G401.6 (cell line): ENCODE data around the gene COL6A2.

Experiments
- FAIRE-seq: peaks from 2 replicates; lab custom pipeline; 2012; peaks lifted over from hg19 to GRCh38; lab: Jason Lieb, UNC

COL6A2 gene

DNA sequence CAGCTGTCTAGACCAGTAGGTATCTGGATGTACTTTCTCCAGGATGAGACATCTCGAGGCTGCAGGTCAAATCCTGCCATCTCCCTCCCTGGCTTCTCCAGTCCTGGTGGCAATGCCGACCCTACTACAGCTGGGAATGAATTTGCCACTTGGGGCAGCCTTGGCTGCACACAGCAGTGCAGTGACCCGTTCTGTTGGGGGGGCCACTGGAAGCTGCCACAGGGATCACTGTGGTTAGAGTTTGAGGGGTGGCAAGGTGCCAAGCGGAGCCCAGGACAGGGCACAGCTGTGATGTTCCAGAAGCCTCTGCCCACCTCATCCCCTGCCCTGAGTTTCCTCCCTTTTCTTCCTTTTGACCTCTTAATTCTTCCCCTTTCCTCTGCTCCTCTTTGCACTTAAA is 17.1 kb downstream of the COL6A2 start:
- no peak for FAIRE-seq

DNA sequence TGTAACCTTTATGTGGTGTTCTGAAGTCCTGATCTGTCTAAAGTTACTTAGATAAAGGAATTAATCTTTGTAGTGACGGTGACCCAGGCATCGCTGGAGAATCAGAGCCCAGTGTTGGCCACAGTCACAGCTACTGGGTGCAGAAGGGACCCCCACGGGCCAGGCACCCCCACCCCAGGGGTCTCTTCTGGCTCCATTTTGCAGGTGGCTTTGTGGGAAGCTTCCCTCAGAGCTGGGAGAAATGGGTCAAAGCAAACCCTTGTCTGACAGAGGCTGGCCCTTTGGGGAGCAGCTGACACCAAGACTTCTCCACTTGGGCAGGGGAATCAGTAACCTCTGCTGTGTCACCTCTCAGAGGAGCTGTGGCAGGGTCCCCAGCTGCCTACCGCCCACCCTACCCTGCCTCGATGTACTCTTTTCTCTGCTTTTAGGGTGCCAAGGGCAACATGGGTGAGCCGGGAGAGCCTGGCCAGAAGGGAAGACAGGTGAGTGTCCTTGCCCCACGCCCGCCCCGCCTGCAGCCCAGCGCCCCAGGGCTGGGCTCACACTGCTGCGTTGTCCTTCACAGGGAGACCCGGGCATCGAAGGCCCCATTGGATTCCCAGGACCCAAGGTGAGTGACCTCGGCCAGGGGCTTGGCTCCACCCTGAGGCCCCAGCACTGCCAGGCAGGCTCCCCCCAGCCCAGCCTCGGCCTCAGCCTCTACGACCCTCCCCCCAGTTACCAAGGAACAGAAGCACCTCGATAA is 17.7 kb downstream of the COL6A2 start:
- FAIRE-seq, result no peak

DNA sequence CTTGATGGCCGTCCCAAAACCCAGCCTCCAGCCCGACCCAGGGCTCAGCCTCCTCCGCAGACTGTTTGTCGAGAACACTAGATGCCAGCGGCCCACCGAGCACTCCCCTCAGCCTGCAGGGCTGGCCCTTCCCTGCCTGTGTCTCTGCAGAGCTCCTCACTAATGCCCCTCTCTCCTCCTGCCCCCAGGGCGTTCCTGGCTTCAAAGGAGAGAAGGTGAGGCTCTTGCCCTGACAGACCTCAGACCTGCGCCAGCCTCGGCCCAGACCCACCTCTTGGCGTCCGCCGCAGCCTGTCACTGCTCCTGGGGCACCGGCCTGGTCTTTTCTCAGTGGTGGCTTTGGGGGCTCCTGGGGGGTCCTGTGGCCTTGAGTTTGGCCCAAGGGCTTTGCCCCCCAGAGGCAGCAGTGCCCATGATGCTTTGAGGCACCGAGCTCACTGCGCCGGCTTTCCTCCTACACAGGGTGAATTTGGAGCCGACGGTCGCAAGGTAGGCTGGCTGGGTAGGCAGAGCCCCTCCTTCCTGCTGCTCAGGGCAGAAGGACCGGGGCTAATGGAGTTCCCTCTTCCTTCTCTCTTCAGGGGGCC is 18.4 kb downstream of the COL6A2 start:
- no peak for FAIRE-seq

DNA sequence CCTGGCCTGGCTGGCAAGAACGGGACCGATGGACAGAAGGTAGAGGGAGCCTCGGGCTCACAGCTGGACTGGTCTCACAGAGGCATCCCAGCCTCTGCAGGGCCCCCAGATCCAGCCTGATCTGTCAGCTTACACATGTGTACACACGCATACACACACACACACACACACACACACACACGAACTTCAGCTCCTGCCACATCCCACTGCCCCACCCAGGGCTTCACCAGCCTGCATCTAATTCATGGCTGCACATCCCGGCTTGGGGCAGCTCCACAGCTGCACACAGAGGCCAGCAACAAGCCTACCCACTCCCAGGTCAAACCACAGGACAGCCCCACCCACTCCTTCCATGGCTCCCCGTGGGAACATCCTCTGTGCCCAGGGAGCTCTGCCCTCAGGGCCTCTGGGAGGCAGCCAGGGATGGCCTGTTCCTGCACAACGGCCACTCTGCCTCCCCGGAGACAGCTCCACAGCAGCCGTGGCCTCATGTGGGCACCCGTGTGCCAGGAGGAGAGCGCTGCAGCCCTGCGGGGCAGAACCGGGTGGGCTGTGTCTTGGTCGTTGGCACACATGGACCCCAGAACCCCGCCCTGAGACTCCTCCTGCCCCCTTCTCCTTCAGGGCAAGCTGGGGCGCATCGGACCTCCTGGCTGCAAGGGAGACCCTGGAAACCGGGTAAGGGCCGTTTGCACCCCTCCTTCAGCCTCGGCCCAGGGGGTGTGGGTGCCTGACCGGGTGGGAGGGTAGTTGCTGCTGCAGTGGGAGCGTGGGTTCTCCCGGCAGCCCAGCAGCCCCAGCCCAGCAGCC is 19.1 kb downstream of the COL6A2 start:
- FAIRE-seq, result no peak

DNA sequence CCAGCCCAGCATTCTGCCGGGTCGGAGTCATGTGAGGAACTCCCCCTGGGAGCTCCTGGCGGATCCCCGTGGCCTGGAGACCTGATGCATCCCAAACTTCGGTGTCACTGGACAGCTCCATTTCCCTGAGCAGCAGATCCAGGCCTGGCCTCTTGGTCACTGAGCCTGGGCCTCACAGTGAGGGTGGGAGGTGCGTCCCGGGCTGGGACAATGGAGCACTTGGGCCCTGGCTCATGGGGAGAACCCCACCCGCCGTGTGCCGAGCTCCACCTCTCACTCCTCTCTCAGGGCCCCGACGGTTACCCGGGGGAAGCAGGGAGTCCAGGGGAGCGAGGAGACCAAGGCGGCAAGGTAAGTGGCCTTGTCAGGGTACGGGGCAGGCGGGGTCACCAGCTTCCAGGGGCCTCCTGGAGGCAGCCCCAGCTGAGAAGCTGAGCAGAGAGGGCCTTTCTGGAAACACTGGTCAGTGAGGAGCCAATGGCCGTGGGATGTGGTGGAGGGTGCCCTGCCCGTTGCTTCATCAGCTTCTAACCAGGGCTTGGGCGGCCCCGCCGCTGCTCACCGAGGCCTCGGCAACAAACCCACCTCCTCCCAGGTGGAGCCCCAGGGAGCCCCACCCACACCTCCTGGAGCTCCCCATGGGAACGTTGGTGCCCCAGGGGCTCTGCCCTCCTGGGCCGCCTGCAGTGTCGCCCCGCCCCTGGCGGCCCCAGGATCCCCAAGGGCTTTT is 19.8 kb downstream of the COL6A2 start:
- FAIRE-seq, result no peak

DNA sequence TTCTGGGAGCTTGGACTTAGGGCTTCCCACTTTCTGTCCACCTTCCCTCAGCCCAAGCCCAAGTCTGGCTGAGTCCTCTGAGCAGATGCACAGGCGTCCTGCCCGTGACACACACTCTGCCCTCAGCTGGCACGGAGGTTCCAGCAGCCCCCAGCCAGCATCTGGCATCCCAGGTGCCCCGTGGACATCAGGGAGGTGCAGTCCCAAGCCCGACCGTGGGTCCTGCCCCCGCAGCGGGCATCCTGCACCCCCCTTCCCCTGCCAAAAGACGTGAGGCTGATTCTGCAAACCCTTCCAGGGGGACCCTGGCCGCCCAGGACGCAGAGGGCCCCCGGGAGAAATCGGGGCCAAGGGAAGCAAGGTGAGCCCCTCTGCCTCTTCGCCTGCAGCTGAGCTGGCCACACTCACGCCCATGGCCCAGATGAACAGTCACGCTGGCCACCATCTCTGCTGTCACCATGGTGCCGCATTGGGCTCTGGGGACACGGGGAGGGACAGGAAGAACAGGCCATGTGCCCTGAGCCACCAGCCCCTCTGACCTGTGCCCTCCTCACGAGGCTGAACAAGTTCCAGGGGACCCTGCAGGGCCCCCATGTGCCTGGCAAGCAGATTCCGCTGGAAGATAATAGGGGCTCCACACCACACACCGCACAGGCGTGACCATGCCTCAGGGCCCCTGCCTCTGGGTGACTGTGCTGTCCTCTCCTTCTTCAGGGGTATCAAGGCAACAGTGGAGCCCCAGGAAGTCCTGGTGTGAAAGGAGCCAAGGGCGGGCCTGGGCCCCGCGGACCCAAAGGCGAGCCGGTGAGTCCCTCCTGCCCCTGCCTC is 20.6 kb downstream of the COL6A2 start:
- no peak for FAIRE-seq

GRCh38 chr21:46119144-46119636 is 21.3 kb downstream of the COL6A2 start:
- no peak for FAIRE-seq

GRCh38 chr21:46119637-46120271 is 21.8 kb downstream of the COL6A2 start:
- no peak for FAIRE-seq

DNA sequence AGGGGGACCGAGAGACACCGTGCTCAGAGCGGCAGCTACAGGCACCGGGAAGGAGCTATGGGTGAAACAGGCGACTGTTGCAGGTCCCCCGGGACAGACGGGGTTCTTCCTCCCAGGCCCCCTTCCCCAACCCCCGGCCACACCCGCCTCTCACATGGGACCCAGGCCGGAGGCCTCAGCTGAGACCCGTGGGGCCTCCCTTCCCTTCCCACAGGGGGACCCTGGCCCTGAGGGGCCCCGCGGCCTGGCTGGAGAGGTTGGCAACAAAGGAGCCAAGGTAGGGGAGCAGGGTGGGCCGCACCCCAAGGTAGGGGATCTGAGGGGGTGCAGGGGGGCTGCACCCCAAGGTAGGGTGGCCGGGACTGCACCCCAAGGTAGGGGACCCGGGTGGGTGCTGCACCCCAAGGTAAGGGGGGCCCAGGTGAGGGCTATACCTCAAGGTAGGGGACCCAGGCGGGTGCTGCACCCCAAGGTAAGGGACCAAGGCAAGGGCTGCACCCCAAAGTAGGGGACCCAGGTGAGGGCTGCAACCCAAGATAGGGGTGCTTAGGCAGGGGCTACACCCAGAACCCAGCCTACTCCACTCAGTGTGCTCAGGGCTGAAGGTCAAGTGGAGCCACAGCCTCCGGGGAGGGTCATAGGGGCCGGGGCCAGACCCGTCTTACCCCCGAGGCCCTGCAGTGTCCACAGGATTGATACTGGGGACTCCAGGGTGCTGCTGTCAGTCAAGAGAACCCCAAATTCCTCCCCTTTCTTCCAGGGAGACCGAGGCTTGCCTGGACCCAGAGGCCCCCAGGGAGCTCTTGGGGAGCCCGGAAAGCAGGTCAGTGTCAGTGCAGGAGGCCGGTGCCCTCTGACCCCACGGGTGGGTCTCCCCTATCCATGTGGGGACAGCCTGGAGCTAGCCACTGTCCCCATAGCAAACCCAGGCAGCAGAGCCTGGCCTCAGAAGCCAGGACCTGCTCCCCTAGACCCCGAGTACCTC is 22.7 kb downstream of the COL6A2 start:
- FAIRE-seq, result no peak

DNA sequence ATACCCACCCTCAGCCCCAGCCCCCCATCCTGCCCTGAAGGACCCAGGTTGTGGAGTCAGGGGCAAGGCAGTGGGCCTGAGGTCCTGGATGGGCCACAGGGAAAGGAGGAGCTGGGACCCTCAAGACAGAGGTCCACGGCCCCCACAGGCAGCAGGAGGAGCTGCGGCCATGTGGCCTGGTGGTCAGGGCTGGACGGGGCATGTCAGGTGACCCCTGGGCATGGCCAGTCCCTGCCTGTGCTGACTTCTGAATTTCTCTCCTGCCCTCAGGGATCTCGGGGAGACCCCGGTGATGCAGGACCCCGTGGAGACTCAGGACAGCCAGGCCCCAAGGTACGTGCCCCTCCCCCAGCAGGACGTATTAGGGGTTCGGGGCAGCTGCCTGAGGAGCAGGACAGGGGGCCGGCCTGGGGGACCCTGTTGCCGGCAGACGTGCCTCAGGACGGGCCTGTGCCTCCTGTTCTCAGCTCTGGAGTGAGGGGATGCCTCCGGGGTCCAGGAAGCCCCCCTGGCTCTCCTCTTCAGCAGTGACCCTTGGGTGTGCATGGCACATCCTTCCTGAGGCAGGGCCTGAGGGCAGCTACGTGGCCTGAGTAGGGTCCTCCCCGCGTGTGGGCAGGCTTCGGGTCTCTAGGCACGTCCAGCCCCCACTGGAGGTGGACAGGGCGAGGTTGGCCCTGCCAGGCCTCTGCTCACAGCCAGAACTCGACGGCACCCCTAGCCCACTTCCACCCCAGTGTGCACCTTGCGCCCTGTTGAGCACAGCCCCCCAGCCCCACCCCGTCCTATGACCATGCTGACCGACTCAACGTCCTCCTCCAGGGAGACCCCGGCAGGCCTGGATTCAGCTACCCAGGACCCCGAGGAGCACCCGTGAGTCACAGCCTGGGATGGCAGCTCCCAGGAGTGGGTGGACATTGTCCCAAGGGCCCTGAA is 23.6 kb downstream of the COL6A2 start:
- FAIRE-seq, result no peak

GRCh38 chr21:46122237-46122671 is 24.3 kb downstream of the COL6A2 start:
- FAIRE-seq, result no peak

- no peak for FAIRE-seq
Observed at GRCh38 chr21:46122758-46123683, 25.1 kb downstream of the COL6A2 start.

- no peak for FAIRE-seq
Observed at GRCh38 chr21:46124083-46124925, 26.4 kb downstream of the COL6A2 start.

DNA sequence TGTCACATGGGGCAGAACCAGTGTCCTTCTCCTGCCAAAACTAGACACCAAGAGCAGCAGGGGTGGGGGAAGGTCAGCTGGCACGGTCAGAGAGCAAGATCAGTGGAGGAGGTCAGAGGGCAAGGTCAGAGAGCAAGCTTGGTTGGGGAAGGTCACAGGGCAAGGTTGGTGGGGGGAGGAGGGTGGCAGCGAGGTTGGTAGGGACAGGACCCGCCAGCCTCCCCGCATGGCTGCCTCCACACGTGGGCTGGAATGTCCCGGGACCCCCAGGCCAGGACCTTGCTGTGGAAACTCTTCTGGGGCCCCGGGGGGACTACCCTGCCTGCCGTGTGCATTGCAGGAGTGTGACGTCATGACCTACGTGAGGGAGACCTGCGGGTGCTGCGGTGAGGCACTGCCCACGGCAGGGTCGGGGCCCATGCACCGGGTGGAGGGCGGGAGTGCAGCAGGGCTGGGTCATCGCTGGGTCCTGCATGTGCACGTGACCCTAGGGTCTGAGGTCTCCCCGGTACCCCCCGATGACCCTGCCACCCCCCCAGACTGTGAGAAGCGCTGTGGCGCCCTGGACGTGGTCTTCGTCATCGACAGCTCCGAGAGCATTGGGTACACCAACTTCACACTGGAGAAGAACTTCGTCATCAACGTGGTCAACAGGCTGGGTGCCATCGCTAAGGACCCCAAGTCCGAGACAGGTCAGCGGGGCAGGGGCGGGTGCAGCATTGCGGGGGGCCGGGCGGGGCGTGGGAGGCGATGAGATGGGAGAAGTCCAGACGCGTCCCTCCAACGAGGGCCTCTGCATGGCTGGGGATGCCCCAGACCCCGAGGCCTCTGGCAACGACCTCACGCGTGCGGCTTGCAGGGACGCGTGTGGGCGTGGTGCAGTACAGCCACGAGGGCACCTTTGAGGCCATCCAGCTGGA is 27.3 kb downstream of the COL6A2 start:
- FAIRE-seq, result no peak

GRCh38 chr21:46125846-46126301 is 28.0 kb downstream of the COL6A2 start:
- no peak for FAIRE-seq
